HUES64 (cell line): Measurements from ENCODE around the gene SLC31A1.
A peak's percentile ranks its signal among the peaks of the same experiment; 100 is the strongest.

Experiments used
- H3K27ac ChIP-seq: 2 replicates; pipeline ENCODE4 v1.7.0; 2013; ENCODE audit warnings: low read depth, low read length, inconsistent platforms
- H3K27me3 ChIP-seq: 2 replicates; pipeline ENCODE4 v1.6.1; 2013; ENCODE audit warnings: mild to moderate bottlenecking, low read length; ENCODE audit not compliant: insufficient read depth
- H3K36me3 ChIP-seq: 2 replicates; pipeline ENCODE4 v1.6.1; 2013; ENCODE audit warnings: mild to moderate bottlenecking, low read length; ENCODE audit not compliant: insufficient read depth
- H3K4me1 ChIP-seq: 2 replicates; pipeline ENCODE4 v1.6.1; 2013; ENCODE audit warnings: mild to moderate bottlenecking, low read length, moderate library complexity; ENCODE audit not compliant: insufficient read depth
- H3K4me3 ChIP-seq: 2 replicates; pipeline ENCODE4 v1.5.1; 2013; ENCODE audit warnings: mild to moderate bottlenecking, low read length, moderate library complexity
- H3K9ac ChIP-seq: 2 replicates; pipeline ENCODE4 v1.6.1; 2013; ENCODE audit warnings: mild to moderate bottlenecking, low read depth, low read length
- H3K9me3 ChIP-seq: 2 replicates; pipeline ENCODE4 v1.6.1; 2013; ENCODE audit warnings: low read depth, low read length; ENCODE audit not compliant: insufficient read depth
- WGBS: fragments of 150-250, 120-280 bp; methylation state at CpG from one replicate; pipeline ENCODE4 v1.1.7; 2013; ENCODE audit warnings: missing lambda C conversion rate; 5-methylcytosine and 5-hydroxymethylcytosine counted together

Gene SLC31A1

GRCh38 chr9:113267911-113268566, 46.7 kb downstream of the SLC31A1 start:
- Histone ChIP-seq H3K36me3 (peaks cover 59% of the 10 kb centered on the region), H3K27ac (no peak overlapping the region)
- WGBS: 98% methylated on average over 4 of the region's 4 CpGs

GRCh38 chr9:113269355-113269754, 48.0 kb downstream of the SLC31A1 start:
- H3K9me3 ChIP-seq: no peaks in the 10 kb centered on the region
- no peak overlapping the region for H3K9ac ChIP-seq
- no peaks in the 10 kb centered on the region for H3K27me3 ChIP-seq
- H3K36me3 ChIP-seq: peaks cover 62% of the 10 kb centered on the region
- H3K27ac ChIP-seq: no peak overlapping the region
- 100% methylated on average over 1 of the region's 2 CpGs for WGBS
- no peaks in the 10 kb centered on the region for H3K4me1 ChIP-seq
- H3K4me3 ChIP-seq: no peak overlapping the region

More at GRCh38 chr9:113267911-113268566, 46.7 kb downstream of the SLC31A1 start:
- Histone ChIP-seq H3K9ac (no peak overlapping the region), H3K4me1 (no peaks in the 10 kb centered on the region), H3K9me3 (no peaks in the 10 kb centered on the region), H3K27me3 (no peaks in the 10 kb centered on the region), H3K4me3 (no peak overlapping the region)

- H3K9me3 ChIP-seq: no peaks in the 10 kb centered on the region
- H3K36me3 ChIP-seq: peaks cover 62% of the 10 kb centered on the region
- no peak overlapping the region for H3K4me3 ChIP-seq
- H3K27me3 ChIP-seq: no peaks in the 10 kb centered on the region
- H3K4me1 ChIP-seq: no peaks in the 10 kb centered on the region
- no peak overlapping the region for H3K9ac ChIP-seq
- WGBS: 89% methylated on average over 1 of the region's 2 CpGs
- no peak overlapping the region for H3K27ac ChIP-seq
Measured at GRCh38 chr9:113269871-113270270, 48.5 kb downstream of the SLC31A1 start.

- Histone ChIP-seq H3K27me3 (no peaks in the 10 kb centered on the region), H3K36me3 (peaks cover 65% of the 10 kb centered on the region), H3K4me3 (peak overlapping the region; percentile 78), H3K27ac (peak overlapping the region; percentile 69; the same call in 1 of the 2 replicates), H3K9ac (peak overlapping the region; percentile 57), H3K4me1 (0 out of 2 replicates have a peak, but pooled peaks cover 3% of the 10 kb centered on the region), H3K9me3 (no peaks in the 10 kb centered on the region)
- WGBS: under 1% methylated on average over 12 of the region's 15 CpGs
Measured at GRCh38 chr9:113274474-113275156, 53.3 kb downstream of the SLC31A1 start.

- no peaks in the 10 kb centered on the region for H3K27me3 ChIP-seq
- peaks cover 65% of the 10 kb centered on the region for H3K36me3 ChIP-seq
- WGBS: under 1% methylated on average over 61 of the region's 63 CpGs
- H3K9me3 ChIP-seq: no peaks in the 10 kb centered on the region
- peak within 1 kb of the TSS; percentile 91 for H3K9ac ChIP-seq
- H3K27ac ChIP-seq: peak within 1 kb of the TSS; percentile 69
- peak within 1 kb of the TSS; percentile 78 for H3K4me3 ChIP-seq
- 0 out of 2 replicates have a peak, but pooled peaks cover 3% of the 10 kb centered on the region for H3K4me1 ChIP-seq
Measured at GRCh38 chr9:113275157-113276131, 54.1 kb downstream of the SLC31A1 start, which contains the start of the genes CDC26 and PRPF4. CDC26 (minus strand) TSS chr9:113275572; CDS start chr9:113272507, 3,065 bp downstream. PRPF4 (plus strand) TSS chr9:113275658; CDS start chr9:113275744, 86 bp downstream.

- H3K27ac ChIP-seq: no peak overlapping the region
Measured at GRCh38 chr9:113278840-113279239, 57.5 kb downstream of the SLC31A1 start.

GRCh38 chr9:113281356-113281755, 60.0 kb downstream of the SLC31A1 start:
- 96% methylated on average over 4 of the region's 4 CpGs for WGBS
- no peak overlapping the region for H3K9ac ChIP-seq
- peaks cover 92% of the 10 kb centered on the region for H3K36me3 ChIP-seq
- H3K27ac ChIP-seq: no peak overlapping the region
- no peaks in the 10 kb centered on the region for H3K9me3 ChIP-seq
- H3K27me3 ChIP-seq: no peaks in the 10 kb centered on the region
- H3K4me1 ChIP-seq: 0 out of 2 replicates have a peak, but pooled peaks cover under 1% of the 10 kb centered on the region
- no peak overlapping the region for H3K4me3 ChIP-seq

More at GRCh38 chr9:113278840-113279239, 57.5 kb downstream of the SLC31A1 start:
- H3K9me3 ChIP-seq: no peaks in the 10 kb centered on the region
- no peaks in the 10 kb centered on the region for H3K27me3 ChIP-seq
- 96% methylated on average over 4 of the region's 4 CpGs for WGBS
- H3K9ac ChIP-seq: no peak overlapping the region
- H3K4me3 ChIP-seq: no peak overlapping the region
- H3K4me1 ChIP-seq: 0 out of 2 replicates have a peak, but pooled peaks cover 3% of the 10 kb centered on the region
- H3K36me3 ChIP-seq: peaks cover 68% of the 10 kb centered on the region

DNA sequence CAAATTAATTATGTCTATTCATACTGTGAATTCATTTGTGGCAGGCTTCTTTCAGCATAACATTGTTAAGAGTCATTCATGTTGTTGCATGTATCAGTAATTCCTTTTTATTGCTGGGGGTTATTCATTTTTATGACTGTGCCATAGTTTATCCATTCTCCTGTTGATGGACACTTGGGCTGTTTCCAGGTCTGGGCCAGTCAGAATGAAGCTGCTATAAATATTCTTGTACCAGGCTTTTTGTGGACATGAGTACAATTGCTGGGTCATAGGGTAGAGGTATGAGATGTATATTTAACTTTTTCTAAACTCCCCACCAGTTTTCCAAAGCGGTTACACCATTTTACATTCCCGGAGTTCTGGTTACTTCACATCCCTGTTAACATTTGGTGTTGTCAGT, 67.7 kb downstream of the SLC31A1 start:
- 95% methylated on average over 2 of the region's 2 CpGs for WGBS

DNA sequence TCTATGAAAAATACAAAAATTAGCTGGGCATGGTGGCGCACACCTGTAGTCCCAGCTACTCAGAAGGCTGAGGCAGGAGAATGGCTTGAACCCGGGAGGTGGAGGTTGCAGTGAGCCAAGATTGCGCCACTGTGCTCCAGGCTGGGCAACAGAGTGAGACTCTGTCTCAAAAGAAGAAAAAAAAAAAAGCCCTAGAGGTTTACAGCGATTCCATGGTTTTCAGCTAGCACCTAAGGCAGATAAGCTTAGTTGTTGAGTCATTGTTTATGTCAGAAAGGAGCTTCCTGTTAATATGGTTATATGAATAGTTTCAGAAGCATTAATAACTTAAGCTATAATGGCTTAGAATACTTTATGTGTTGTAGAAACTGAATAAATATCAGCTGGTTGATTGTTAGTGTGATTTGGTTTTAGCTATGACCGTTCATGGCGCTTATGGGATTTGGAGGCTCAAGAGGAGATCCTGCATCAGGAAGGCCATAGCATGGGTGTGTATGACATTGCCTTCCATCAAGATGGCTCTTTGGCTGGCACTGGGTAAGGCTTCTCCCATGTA, 68.8 kb downstream of the SLC31A1 start:
- 96% methylated on average over 6 of the region's 6 CpGs for WGBS
- no peak overlapping the region for H3K27ac ChIP-seq
- no peak overlapping the region for H3K4me3 ChIP-seq
- H3K36me3 ChIP-seq: peaks cover 89% of the 10 kb centered on the region
- no peak overlapping the region for H3K9ac ChIP-seq
- H3K9me3 ChIP-seq: no peaks in the 10 kb centered on the region
- H3K27me3 ChIP-seq: no peaks in the 10 kb centered on the region
- no peaks in the 10 kb centered on the region for H3K4me1 ChIP-seq

More for the DNA sequence above, 67.7 kb downstream of the SLC31A1 start:
- no peaks in the 10 kb centered on the region for H3K27me3 ChIP-seq
- H3K9me3 ChIP-seq: no peaks in the 10 kb centered on the region
- no peak overlapping the region for H3K9ac ChIP-seq
- peaks cover 98% of the 10 kb centered on the region for H3K36me3 ChIP-seq
- H3K27ac ChIP-seq: no peak overlapping the region
- H3K4me1 ChIP-seq: no peaks in the 10 kb centered on the region
- H3K4me3 ChIP-seq: no peak overlapping the region

- WGBS: 95% methylated on average over 7 of the region's 7 CpGs
- no peaks in the 10 kb centered on the region for H3K27me3 ChIP-seq
- no peak overlapping the region for H3K27ac ChIP-seq
- H3K4me1 ChIP-seq: no peaks in the 10 kb centered on the region
- H3K9me3 ChIP-seq: no peaks in the 10 kb centered on the region
- no peak overlapping the region for H3K4me3 ChIP-seq
- H3K9ac ChIP-seq: no peak overlapping the region
- peaks cover 58% of the 10 kb centered on the region for H3K36me3 ChIP-seq
Measured at GRCh38 chr9:113293285-113293878, 72.0 kb downstream of the SLC31A1 start.
